Duodenal mucosa (tissue), 2 donors: ENCODE data around the gene SPRED2.

Source experiments
- H3K27ac ChIP-seq: one replicate; pipeline ENCODE4 v1.7.0; 2013; ENCODE audit warnings: low read depth, low read length
- H3K27me3 ChIP-seq, 2 donors: one replicate each; pipeline ENCODE4 v1.7.0; 2013; ENCODE audit warnings: low read length in 2 of 2, control low read depth in 1 of 2; ENCODE audit not compliant: insufficient read depth in 2 of 2, control insufficient read depth in 1 of 2
- H3K36me3 ChIP-seq, 2 donors: one replicate each; pipeline ENCODE4 v1.7.0; 2013; ENCODE audit warnings: low read length in 2 of 2, control low read depth in 1 of 2; ENCODE audit not compliant: insufficient read depth in 2 of 2, control insufficient read depth in 1 of 2
- H3K4me1 ChIP-seq, 2 donors: one replicate each; pipeline ENCODE4 v1.7.0; 2013; ENCODE audit warnings: low read length in 2 of 2, control low read depth in 1 of 2; ENCODE audit not compliant: insufficient read depth in 2 of 2, control insufficient read depth in 1 of 2
- H3K4me3 ChIP-seq, 2 donors: one replicate each; pipeline ENCODE4 v1.7.0; 2013; ENCODE audit warnings: low read length in 2 of 2, low read depth in 1 of 2
- H3K9ac ChIP-seq, 2 donors: one replicate each; pipeline ENCODE4 v1.7.0; 2013; ENCODE audit warnings: low read length in 2 of 2, low read depth in 1 of 2
- H3K9me3 ChIP-seq, 2 donors: one replicate each; pipeline ENCODE4 v1.7.0; 2013; ENCODE audit warnings: low read length in 2 of 2, control low read depth in 1 of 2; ENCODE audit not compliant: control insufficient read depth in 1 of 2

The SPRED2 gene

GRCh38 chr2:65431421-65432226 lies 775 bp downstream of the SPRED2 start:
- no peaks in the 10 kb centered on the region for H3K36me3 ChIP-seq
- peak overlapping the region; percentile 63 to 92 for H3K9ac ChIP-seq
- H3K4me3 ChIP-seq, result peak overlapping the region; percentile 80 to 86
- no peaks in the 10 kb centered on the region for H3K9me3 ChIP-seq
- H3K27me3 ChIP-seq, result no peaks in the 10 kb centered on the region
- peak overlapping the region; percentile 78 for H3K27ac ChIP-seq
- peaks cover 15 to 16% of the 10 kb centered on the region in 2 donors for H3K4me1 ChIP-seq

- H3K9me3 ChIP-seq, result no peaks in the 10 kb centered on the region
- peak overlapping the region; percentile 63 to 92 for H3K9ac ChIP-seq
- H3K27me3 ChIP-seq, result no peaks in the 10 kb centered on the region
- peak overlapping the region; percentile 78 for H3K27ac ChIP-seq
- peak overlapping the region; percentile 80 to 86 for H3K4me3 ChIP-seq
- no peaks in the 10 kb centered on the region for H3K36me3 ChIP-seq
- peaks cover 15 to 16% of the 10 kb centered on the region in 2 donors for H3K4me1 ChIP-seq
Observed at GRCh38 chr2:65430603-65431420, 1.6 kb downstream of the SPRED2 start.

GRCh38 chr2:65429786-65430602 lies 2.4 kb downstream of the SPRED2 start:
- H3K9ac ChIP-seq, result peak overlapping the region; percentile 63 to 92

GRCh38 chr2:65427532-65427931 lies 4.9 kb downstream of the SPRED2 start:
- Histone ChIP-seq H3K9ac (no peak overlapping the region), H3K4me1 (peaks cover 11 to 14% of the 10 kb centered on the region in 2 donors), H3K27me3 (no peaks in the 10 kb centered on the region), H3K4me3 (no peak overlapping the region), H3K27ac (no peak overlapping the region), H3K36me3 (no peaks in the 10 kb centered on the region), H3K9me3 (no peaks in the 10 kb centered on the region)

More at GRCh38 chr2:65429786-65430602, 2.4 kb downstream of the SPRED2 start:
- H3K4me3 ChIP-seq, result peak overlapping the region; percentile 80 to 86
- peak overlapping the region; percentile 34 for H3K27ac ChIP-seq
- H3K4me1 ChIP-seq, result peaks cover 11 to 14% of the 10 kb centered on the region in 2 donors
- H3K9me3 ChIP-seq, result no peaks in the 10 kb centered on the region
- H3K27me3 ChIP-seq, result no peaks in the 10 kb centered on the region
- no peaks in the 10 kb centered on the region for H3K36me3 ChIP-seq

- Histone ChIP-seq H3K4me3 (no peak overlapping the region), H3K9ac (no peak overlapping the region), H3K4me1 (peaks cover 8 to 25% of the 10 kb centered on the region in 2 donors), H3K27me3 (no peaks in the 10 kb centered on the region), H3K36me3 (no peaks in the 10 kb centered on the region), H3K27ac (no peak overlapping the region), H3K9me3 (no peaks in the 10 kb centered on the region)
Observed at GRCh38 chr2:65425276-65425675, 7.1 kb downstream of the SPRED2 start.

- no peak overlapping the region for H3K27ac ChIP-seq
- H3K4me1 ChIP-seq, result peaks cover 0 to 16% of the 10 kb centered on the region in 2 donors
- no peaks in the 10 kb centered on the region for H3K36me3 ChIP-seq
- no peaks in the 10 kb centered on the region for H3K9me3 ChIP-seq
- H3K27me3 ChIP-seq, result no peaks in the 10 kb centered on the region
- no peak overlapping the region for H3K9ac ChIP-seq
- no peak overlapping the region for H3K4me3 ChIP-seq
Observed at GRCh38 chr2:65424391-65424790, 8.0 kb downstream of the SPRED2 start.

GRCh38 chr2:65421432-65421748 lies 11.0 kb downstream of the SPRED2 start:
- Histone ChIP-seq H3K4me1 (peaks cover 7 to 23% of the 10 kb centered on the region in 2 donors), H3K36me3 (no peaks in the 10 kb centered on the region), H3K9ac (no peak overlapping the region), H3K27ac (no peak overlapping the region), H3K9me3 (no peaks in the 10 kb centered on the region), H3K27me3 (no peaks in the 10 kb centered on the region), H3K4me3 (no peak overlapping the region)

GRCh38 chr2:65420712-65421431 lies 11.5 kb downstream of the SPRED2 start:
- H3K36me3 ChIP-seq, result no peaks in the 10 kb centered on the region
- H3K4me3 ChIP-seq, result no peak overlapping the region
- no peak overlapping the region for H3K27ac ChIP-seq
- peaks cover 7 to 23% of the 10 kb centered on the region in 2 donors for H3K4me1 ChIP-seq
- no peaks in the 10 kb centered on the region for H3K9me3 ChIP-seq
- no peak overlapping the region for H3K9ac ChIP-seq
- no peaks in the 10 kb centered on the region for H3K27me3 ChIP-seq

- H3K9me3 ChIP-seq, result no peaks in the 10 kb centered on the region
- peaks cover 18 to 28% of the 10 kb centered on the region in 2 donors for H3K4me1 ChIP-seq
- H3K9ac ChIP-seq, result no peak overlapping the region
- no peak overlapping the region for H3K4me3 ChIP-seq
- no peak overlapping the region for H3K27ac ChIP-seq
- H3K27me3 ChIP-seq, result no peaks in the 10 kb centered on the region
- H3K36me3 ChIP-seq, result peaks cover 0 to 3% of the 10 kb centered on the region in 2 donors
Observed at GRCh38 chr2:65417509-65418085, 14.8 kb downstream of the SPRED2 start.
